Smooth muscle cell of the umbilical artery (primary cell): ENCODE data around the gene EAF2. TPM values are rescaled to one million over a fixed set of nuclear protein-coding genes. Genes with fewer than 3 reads are reported as not detected.

Experiments
- total RNA-seq: library from RNA; depleted of rRNA; stranded (reverse); fragments of >200 nt; gene quantifications from 2 replicates; pipeline ENCODE4 v1.2.3, GENCODE V29; 2014

EAF2 gene
- 3.4 and 5.0 TPM in 2 replicates for total RNA-seq

DNA sequence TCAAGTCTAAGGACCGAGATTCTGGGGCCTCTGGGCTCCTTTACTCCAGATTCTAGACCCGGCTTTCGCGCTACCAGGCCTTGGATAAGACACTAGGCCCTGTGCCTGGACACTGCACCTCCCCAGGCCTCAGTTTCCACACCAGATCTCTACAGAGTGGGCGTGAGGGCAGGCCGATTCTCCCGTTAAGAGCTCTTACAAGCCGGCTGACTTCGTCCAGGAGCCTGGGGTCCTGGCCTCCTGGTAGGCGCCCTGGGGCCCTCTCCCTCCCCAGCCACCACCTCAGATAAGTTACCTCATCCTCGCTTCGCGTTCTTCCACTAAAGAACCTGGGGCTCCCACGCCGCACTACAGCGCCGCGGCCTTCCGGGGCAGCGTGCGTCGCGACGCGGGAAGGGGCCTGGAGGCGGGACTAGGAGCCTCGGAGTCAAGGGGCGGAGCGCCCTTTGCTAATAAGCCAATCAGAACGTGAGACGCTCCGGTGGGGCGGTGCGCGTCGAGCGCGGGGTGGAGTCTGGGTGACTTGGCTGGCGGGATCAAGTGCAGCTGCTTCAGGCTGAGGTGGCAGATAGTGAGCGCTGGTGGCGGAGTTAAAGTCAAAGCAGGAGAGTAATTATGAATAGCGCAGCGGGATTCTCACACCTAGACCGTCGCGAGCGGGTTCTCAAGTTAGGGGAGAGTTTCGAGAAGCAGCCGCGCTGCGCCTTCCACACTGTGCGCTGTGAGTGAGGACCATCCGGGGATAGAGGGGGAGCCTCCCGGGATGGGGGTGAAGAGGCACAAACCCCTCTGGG lies at the start of gene EAF2, which contains the start of gene IQCB1:
Gene EAF2, plus strand, starts transcription at position 539 of the 794 bp plus-strand sequence. Its CDS starts 77 bp downstream, at position 616.
Gene IQCB1, minus strand, starts transcription at position 390 of the 794 bp plus-strand sequence. CDS start 6,100 bp downstream, outside the sequence.

DNA sequence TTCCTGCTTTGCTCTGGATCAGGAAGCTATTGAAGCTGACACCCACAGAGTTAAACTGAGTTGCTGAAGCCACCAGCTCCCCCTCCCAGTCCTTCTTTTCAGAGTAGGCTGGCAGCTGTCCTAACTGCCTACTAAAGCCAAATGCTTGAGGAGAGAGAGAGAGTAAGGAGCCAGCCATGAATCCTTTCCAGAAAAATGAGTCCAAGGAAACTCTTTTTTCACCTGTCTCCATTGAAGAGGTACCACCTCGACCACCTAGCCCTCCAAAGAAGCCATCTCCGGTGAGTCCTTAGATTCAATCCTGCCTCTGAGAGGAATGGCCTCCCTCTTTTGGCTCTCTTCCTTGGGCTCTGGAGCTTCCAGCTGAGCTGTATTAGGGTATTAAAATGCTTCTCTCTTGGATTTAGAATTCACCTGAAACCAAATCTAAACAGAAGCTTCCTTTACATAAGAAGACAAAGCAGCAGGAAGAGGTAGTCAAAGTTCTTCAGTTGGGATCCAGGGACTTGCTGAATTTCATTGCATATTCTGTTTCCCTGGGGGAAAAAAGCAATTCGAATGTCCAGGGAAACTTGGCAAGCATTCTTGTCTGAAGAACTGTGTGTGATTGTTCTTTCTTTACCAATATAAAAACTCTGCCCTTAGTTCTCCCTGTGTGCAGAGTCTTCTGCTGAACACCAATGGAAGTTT lies 59.4 kb downstream of the EAF2 start, which contains the start of gene SLC15A2:
Gene SLC15A2, plus strand, starts transcription at position 101 of the 690 bp plus-strand sequence. Its CDS starts 76 bp downstream, at position 177.

Other genes starting within 250 kb of the EAF2 start
- gene FBXO40, start 241.8 kb upstream of the EAF2 start, total RNA-seq: not detected in 2 replicates
- gene HCLS1, start 174.3 kb upstream of the EAF2 start, total RNA-seq: 3.3 and 6.5 TPM in 2 replicates
- gene GOLGB1, start 85.5 kb upstream of the EAF2 start, total RNA-seq: 65.3 and 93.2 TPM in 2 replicates
- gene IQCB1, start 149 bp upstream of the EAF2 start, total RNA-seq: 13.4 and 28.0 TPM in 2 replicates
- 0.59 and 2.3 TPM in 2 replicates for gene SLC15A2, start 59.2 kb downstream of the EAF2 start, total RNA-seq
- gene ILDR1, start 187.0 kb downstream of the EAF2 start, total RNA-seq: not detected in 2 replicates
- gene CD86, start 220.2 kb downstream of the EAF2 start, total RNA-seq: not detected in 2 replicates